ENCODE data around the gene AGTR2.
"Not testable (repeated sequence)": the region's sequence is repeated elsewhere in the genome, so short reads cannot be mapped to it uniquely, and the experiment has no call there.

AGTR2 gene, protein sequence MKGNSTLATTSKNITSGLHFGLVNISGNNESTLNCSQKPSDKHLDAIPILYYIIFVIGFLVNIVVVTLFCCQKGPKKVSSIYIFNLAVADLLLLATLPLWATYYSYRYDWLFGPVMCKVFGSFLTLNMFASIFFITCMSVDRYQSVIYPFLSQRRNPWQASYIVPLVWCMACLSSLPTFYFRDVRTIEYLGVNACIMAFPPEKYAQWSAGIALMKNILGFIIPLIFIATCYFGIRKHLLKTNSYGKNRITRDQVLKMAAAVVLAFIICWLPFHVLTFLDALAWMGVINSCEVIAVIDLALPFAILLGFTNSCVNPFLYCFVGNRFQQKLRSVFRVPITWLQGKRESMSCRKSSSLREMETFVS

DNA sequence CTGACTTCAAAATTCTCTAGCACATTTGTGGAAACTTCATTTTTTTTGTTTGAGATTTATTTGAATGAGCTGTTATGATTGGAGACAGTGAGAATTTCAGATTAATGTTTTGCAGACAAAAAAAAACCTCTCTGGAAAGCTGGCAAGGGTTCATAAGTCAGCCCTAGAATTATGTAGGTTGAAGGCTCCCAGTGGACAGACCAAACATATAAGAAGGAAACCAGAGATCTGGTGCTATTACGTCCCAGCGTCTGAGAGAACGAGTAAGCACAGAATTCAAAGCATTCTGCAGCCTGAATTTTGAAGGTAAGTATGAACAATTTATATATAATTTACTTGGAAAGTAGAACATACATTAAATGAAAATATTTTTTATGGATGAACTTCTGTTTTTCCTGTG is at the start of gene AGTR2:
TSS of gene AGTR2 (plus strand) at position 234 of the 400 bp plus-strand sequence. CDS start 1,537 bp downstream, outside the sequence.
- no peak for DNase-seq

DNA sequence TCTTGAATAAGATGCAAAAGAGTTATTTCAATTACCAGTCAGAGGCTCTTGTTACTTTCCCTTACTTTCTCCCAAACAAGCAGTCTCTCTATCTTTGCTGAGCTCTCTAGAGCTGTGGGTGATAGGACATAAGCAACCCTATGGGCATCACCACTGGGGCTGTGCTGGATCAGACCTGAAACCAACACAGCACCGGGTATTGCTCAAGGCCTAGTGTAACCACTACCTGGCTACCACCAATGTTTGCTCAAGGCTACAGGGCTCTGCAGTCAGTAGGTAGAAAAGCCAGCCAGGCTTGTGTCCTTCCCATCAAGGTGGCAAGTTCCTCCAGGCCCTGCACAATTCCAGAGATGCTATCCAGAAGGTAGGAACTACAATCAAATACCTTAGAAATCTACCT is 35.3 kb upstream of the AGTR2 start:
- DNase-seq, result no peak

DNA sequence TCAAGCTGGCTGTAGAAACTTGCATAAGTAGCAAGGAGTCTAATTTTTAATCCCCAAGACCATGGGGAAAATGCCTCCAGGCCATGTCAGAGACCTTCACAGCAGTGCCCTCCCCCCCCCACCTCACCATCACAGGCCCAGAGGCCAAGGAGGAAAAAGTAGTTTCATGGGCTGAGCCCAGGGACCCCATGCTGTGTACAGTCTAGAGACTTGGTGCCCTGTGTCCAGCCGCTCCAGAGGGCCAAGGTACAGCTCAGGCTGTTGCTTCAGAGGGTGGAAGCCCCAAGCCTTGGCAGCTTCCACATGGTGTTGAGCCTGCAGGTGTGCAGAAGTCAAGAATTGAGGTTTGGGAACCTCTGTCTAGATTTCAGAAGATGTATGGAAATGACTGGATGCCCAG is 29.3 kb upstream of the AGTR2 start:
- not testable (repeated sequence) for DNase-seq

DNA sequence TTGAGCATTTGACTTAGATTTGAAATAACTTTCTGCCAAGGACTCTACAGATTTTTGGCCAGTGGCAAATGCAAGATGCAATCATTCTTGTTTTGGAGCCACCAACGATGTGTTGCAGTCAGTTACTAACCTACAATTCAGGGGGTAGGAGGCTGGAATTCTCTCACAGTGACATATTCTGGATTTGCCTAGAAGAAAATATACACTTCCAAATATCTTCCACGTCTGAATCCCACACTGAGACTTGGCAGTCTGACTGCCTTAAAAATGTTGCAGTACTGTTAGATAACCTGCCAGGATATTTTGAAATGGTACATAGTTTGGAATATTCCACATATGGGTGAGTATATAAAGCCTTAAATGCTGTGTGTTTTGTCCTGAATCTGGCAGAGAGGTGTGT is 27.6 kb upstream of the AGTR2 start:
- DNase-seq, result no peak

DNA sequence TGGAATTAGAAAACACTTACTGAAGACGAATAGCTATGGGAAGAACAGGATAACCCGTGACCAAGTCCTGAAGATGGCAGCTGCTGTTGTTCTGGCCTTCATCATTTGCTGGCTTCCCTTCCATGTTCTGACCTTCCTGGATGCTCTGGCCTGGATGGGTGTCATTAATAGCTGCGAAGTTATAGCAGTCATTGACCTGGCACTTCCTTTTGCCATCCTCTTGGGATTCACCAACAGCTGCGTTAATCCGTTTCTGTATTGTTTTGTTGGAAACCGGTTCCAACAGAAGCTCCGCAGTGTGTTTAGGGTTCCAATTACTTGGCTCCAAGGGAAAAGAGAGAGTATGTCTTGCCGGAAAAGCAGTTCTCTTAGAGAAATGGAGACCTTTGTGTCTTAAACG is 2.4 kb downstream of the AGTR2 start:
- DNase-seq, result no peak

DNA sequence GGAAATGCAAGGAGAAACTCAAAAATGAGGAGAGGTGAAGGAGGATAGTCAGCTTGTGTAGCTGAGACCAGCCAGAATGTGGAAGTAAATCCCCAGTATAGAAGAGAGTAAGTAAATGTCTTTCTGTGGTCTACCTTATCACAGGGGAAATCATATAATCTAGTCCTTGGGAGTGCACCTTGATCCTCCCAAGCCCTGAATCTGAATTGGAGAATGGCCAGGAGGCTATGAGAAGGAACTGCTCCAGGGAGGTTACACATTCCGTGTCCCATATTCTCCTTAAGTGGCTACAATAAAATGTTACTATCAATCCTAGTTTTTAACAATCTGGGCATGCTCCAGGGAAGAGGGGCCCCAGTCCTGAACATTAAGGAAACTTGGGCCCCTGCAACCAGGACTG is 10.8 kb downstream of the AGTR2 start:
- no peak for DNase-seq

DNA sequence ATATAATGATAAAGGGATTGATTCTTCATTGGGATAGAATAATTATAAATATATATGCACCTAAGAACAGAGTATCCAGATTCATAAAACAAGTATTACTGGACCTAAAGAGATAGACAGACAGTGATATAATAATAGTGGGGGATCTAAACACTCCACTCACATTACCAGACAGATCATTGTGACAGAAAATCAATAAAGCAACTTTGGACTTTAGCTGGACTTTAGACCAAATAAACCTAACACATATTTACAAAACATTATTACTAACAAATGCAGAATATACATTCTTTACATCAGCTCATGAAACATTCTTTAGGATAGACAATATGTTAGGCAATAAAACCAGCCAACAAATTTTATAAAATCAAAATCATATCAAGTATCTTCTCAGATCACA is 14.6 kb downstream of the AGTR2 start:
- no peak for DNase-seq

DNA sequence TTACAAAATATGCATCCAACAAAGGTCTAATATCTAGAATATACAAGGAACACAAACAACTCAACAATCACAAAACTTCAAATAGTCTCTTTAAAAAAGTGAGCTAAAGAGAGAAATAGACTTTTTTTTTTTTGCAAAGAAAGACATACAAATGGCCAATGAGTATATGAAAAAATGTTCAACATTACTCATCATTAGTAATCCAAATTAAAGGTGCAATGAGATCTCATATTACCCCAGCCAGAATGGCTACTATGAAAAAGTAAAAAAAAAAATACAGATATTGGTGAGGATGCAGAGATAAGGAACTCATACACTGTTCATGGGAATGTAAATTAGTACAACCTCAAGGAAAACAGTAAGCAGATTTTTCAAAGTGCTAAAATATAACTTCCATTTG is 24.1 kb downstream of the AGTR2 start:
- DNase-seq, result no peak

DNA sequence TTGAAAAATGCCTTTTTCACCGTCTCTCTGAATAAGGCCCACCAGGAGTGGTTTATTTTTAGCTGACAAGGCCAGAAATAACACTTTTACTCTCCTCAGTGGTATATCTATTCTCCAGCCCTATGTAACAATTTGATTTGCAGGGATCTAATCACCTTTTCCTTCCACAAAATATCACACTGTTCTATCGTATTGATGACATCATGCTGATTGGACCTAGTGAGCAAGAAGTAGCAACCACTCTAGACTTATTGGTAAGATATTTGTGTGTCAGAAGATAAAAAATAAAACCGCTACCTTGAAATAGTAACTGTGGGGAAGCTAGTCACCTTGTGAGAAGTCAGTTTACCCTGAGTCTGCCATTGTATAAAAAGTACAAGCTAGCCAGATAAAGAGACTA is 27.7 kb downstream of the AGTR2 start:
- DNase-seq, result no peak

DNA sequence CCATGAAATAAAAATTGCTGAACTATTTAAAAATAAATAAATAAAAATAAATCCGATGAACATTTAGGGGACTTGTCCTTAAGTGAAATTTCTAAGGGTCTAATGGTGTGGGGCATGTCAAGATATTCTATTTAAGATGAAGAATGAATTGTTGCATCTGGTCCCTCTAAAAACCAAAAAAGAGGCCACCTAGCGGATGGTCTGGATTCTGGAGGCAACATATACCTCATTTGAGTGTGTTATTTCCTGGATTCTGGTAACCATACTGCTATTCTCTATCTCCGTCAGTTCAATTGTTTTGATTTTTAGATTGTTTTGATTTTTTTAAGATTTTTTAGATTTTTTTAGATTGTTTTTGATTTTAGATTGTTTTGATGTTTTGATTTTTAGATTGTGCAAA is 28.3 kb downstream of the AGTR2 start:
- peak; percentile 0 for DNase-seq

DNA sequence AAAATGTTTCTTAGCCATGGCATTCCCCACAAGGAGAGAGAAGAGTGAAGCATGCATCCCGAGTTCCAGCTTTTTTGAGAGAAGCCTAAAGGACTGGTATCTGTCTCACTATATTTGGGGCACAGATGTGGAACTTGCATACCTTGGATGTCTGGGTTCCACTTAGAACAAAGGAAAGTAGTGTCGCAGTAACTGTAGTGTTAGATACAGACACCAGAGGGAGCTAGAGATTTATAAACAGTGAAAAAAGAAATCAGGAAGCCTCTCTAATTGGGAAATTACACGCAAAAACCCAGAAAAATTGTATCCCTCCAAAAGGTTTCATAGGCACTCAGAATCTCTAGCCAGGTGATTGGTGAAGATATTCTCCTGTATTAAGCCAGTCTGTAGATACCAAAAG is 34.4 kb downstream of the AGTR2 start:
- peak; percentile 8 for DNase-seq

DNA sequence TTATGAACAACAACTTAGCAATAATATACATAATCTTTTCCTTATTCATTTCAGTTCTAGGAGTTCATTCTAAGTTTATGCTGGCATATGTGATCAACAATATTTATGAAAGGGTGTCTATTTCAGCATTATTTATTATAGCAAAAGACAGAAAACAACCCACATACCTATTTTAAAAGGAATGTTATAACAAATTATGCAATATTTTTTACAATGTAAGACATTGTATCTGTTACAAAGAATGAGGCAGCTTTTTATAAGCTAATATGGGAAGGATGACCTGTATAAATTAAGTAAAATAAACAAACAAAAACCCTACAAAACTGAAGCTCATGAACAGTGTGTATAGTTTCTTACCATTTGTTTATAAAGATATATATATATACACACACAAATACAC is 42.7 kb downstream of the AGTR2 start:
- DNase-seq, result no peak

DNA sequence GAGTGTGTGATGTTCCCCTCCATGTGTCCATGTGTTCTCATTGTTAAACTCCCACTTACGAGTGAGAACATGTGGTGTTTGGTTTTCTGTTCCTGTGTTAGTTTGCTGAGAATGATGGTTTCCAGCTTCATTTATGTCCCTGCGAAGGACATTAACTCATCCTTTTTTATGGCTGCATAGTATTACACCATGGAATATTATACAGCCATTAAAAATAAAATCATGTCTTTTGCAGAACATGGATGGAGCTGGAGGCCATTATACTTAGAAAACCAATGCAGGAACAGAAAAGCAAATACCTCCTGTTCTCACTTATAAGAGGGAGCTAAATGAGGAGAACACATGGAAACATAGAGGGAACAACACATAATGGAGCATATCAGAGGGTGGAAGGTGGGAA is 46.5 kb downstream of the AGTR2 start:
- DNase-seq, result not testable (repeated sequence)

Data from activated CD4-positive, alpha-beta T cell treated with anti-CD3 and anti-CD28 coated beads, Interleukin-10, Interleukin-2, amounts not matched to agents 100 ng/mL and 50 ng/mL, durations not matched to agents 16 hours and 8 hours (primary cell).